PC-9 (cell line): Measurements from ENCODE around the gene CASQ2. TPM values are rescaled to one million over a fixed set of nuclear protein-coding genes. Genes with fewer than 3 reads are reported as not detected.
A peak's percentile ranks its signal among the peaks of the same experiment; 100 is the strongest.

Source experiments
- BruUV-seq: library from RNA; stranded (reverse); fragments of 400-500 nt; replicated peaks from 2 replicates; lab custom pipeline; 2021; lab: Mats Ljungman, UMichigan
- CTCF ChIA-PET: fragments of 300-600 bp; sonication (Branson Sonifier 250); formaldehyde crosslinking; loops from one replicate; lab custom pipeline; 2022; ENCODE audit warnings: antibody characterized with exemption; lab: Charles Lee
- POLR2A ChIA-PET: fragments of 300-600 bp; sonication (Branson Sonifier 250); formaldehyde crosslinking; loops from one replicate; lab custom pipeline; 2022; ENCODE audit warnings: antibody characterized with exemption; ENCODE audit not compliant: unreplicated experiment; lab: Charles Lee
- DNase-seq, 2 experiments: peaks; one replicate each; pipeline versions ENCODE4 v3.0.0 to v3.0.0-alpha.2; 2015 to 2022; ENCODE audit warnings: mixed read lengths in 1 of 2
- H2AFZ ChIP-seq: fragments of 200-600 bp; sonication (generic); 2 replicates; pipeline ENCODE4 v1.8.1; 2017; ENCODE audit warnings: antibody characterized with exemption
- H3F3A ChIP-seq: fragments of 200-600 bp; sonication (generic); 2 replicates; pipeline ENCODE4 v1.8.1; 2017; ENCODE audit warnings: antibody characterized with exemption, mild to moderate bottlenecking, low read depth; ENCODE audit not compliant: insufficient read depth
- H3K27ac ChIP-seq: fragments of 200-600 bp; sonication (generic); 2 replicates; pipeline ENCODE4 v1.6.1; 2016; ENCODE audit warnings: mixed run types
- H3K27me3 ChIP-seq: fragments of 200-600 bp; sonication (generic); 2 replicates; pipeline ENCODE4 v1.6.1; 2016; ENCODE audit warnings: low read depth, mixed run types; ENCODE audit not compliant: insufficient read depth
- H3K36me3 ChIP-seq: fragments of 200-600 bp; sonication (generic); 2 replicates; pipeline ENCODE4 v1.6.1; 2016; ENCODE audit warnings: low read depth, mixed run types
- H3K4me1 ChIP-seq: fragments of 200-600 bp; sonication (generic); replicated peaks from 2 replicates; pipeline ENCODE4 v1.6.1; 2016; ENCODE audit warnings: mixed run types; ENCODE audit not compliant: insufficient read depth
- H3K4me2 ChIP-seq: fragments of 200-600 bp; sonication (generic); 2 replicates; pipeline ENCODE4 v1.6.1; 2017; ENCODE audit warnings: mixed run types
- H3K4me3 ChIP-seq: fragments of 200-600 bp; sonication (generic); 2 replicates; pipeline ENCODE4 v1.6.1; 2016; ENCODE audit warnings: mixed run types
- H3K79me2 ChIP-seq: fragments of 200-600 bp; sonication (generic); 2 replicates; pipeline ENCODE4 v1.6.1; 2017; ENCODE audit warnings: low read depth, mixed run types
- H3K9me2 ChIP-seq: fragments of 200-600 bp; sonication (generic); 2 replicates; pipeline ENCODE4 v1.8.1; 2017; ENCODE audit warnings: mild to moderate bottlenecking; ENCODE audit not compliant: insufficient read depth
- H3K9me3 ChIP-seq: fragments of 200-600 bp; sonication (generic); 2 replicates; pipeline ENCODE4 v1.8.1; 2016; ENCODE audit warnings: low read depth; ENCODE audit not compliant: insufficient read depth
- H4K20me1 ChIP-seq: fragments of 200-600 bp; sonication (generic); 2 replicates; pipeline ENCODE4 v1.8.1; 2017; ENCODE audit not compliant: insufficient read depth
- CTCF ChIP-seq: fragments of 200-600 bp; sonication (generic); conservative IDR thresholded peaks from 2 replicates; pipeline ENCODE4 v1.6.1; 2017; ENCODE audit warnings: mixed run types, antibody characterized with exemption, mild to moderate bottlenecking, moderate library complexity
- EZH2 ChIP-seq: fragments of 200-600 bp; sonication (generic); IDR thresholded peaks from 2 replicates; pipeline ENCODE4 v1.8.0; 2017; ENCODE audit warnings: antibody characterized with exemption, low read depth
- intact Hi-C: fragments of 100-400 bp; cut with micrococcal nuclease; formaldehyde crosslinking; loops from one replicate; pipeline ENCODE4 v1.10.0; 2022; ENCODE audit not compliant: unreplicated experiment
- total RNA-seq: library from RNA; stranded (reverse); gene quantifications from 2 replicates; pipeline ENCODE4 v1.2.3, GENCODE V29; 2021

CASQ2 gene
- total RNA-seq, 1 experiment from 2014 or later: not detected

GRCh38 chr1:115665319-115666096 is 103.0 kb downstream of the CASQ2 start:
- Histone ChIP-seq H4K20me1 (no peaks in the 10 kb centered on the region), H3K79me2 (peaks cover 32% of the 10 kb centered on the region), H3K36me3 (peaks cover 83% of the 10 kb centered on the region), H3F3A (peaks cover 41% of the 10 kb centered on the region), H3K4me1 (peaks cover 53% of the 10 kb centered on the region), H3K27ac (0 out of 2 replicates have a peak overlapping the region, but pooled peaks have one; percentile 1), H3K4me3 (no peak overlapping the region), H2AFZ (no peak overlapping the region), H3K27me3 (no peaks in the 10 kb centered on the region), H3K9me2 (no peaks in the 10 kb centered on the region), H3K9me3 (0 out of 2 replicates have a peak, but pooled peaks cover 9% of the 10 kb centered on the region), H3K4me2 (peak overlapping the region; percentile 32)
- no TSS peak for BruUV-seq
- no peak for TF ChIP-seq EZH2
- TF ChIP-seq CTCF: no peak
- ChIA-PET CTCF (no interaction called here), POLR2A (no interaction called here)
- DNase-seq: peak; percentile 58 to 77
- intact Hi-C loops: no loop called here

- POLR2A ChIA-PET: no interaction called here
- no peaks in the 10 kb centered on the region for H4K20me1 ChIP-seq
- peaks cover 18% of the 10 kb centered on the region for H3K4me1 ChIP-seq
- H3K4me3 ChIP-seq: no peak overlapping the region
- H3K4me2 ChIP-seq: no peak overlapping the region
- TF ChIP-seq EZH2 (no peak), CTCF (no peak)
- H3K36me3 ChIP-seq: peaks cover 74% of the 10 kb centered on the region
- no TSS peak for BruUV-seq
- H3K27ac ChIP-seq: no peak overlapping the region
- no peaks in the 10 kb centered on the region; the same call in 1 of the 2 replicates for H3K9me2 ChIP-seq
- intact Hi-C loops: no loop called here
- H3F3A ChIP-seq: peaks cover 11% of the 10 kb centered on the region; the same call in 1 of the 2 replicates
- no peak for DNase-seq
- no peak overlapping the region for H2AFZ ChIP-seq
- H3K79me2 ChIP-seq: peaks cover 24% of the 10 kb centered on the region
- no peaks in the 10 kb centered on the region for H3K9me3 ChIP-seq
- CTCF ChIA-PET: no interaction called here
- H3K27me3 ChIP-seq: no peaks in the 10 kb centered on the region
Observed at GRCh38 chr1:115661157-115661556, 107.4 kb downstream of the CASQ2 start.

- TF ChIP-seq EZH2 (no peak), CTCF (no peak)
- H3K36me3 ChIP-seq: peaks cover 68% of the 10 kb centered on the region
- H3F3A ChIP-seq: peaks cover 7% of the 10 kb centered on the region; the same call in 1 of the 2 replicates
- ChIA-PET CTCF (no interaction called here), POLR2A (no interaction called here)
- H3K27ac ChIP-seq: no peak overlapping the region
- H3K4me1 ChIP-seq: peaks cover 11% of the 10 kb centered on the region
- DNase-seq: no peak
- H3K9me3 ChIP-seq: no peaks in the 10 kb centered on the region
- intact Hi-C loops: no loop called here
- no peak overlapping the region for H2AFZ ChIP-seq
- BruUV-seq: no TSS peak
- no peak overlapping the region for H3K4me3 ChIP-seq
- peaks cover 27% of the 10 kb centered on the region for H3K79me2 ChIP-seq
- H3K4me2 ChIP-seq: no peak overlapping the region
- no peaks in the 10 kb centered on the region for H3K27me3 ChIP-seq
- H4K20me1 ChIP-seq: no peaks in the 10 kb centered on the region
- no peaks in the 10 kb centered on the region; the same call in 1 of the 2 replicates for H3K9me2 ChIP-seq
Observed at GRCh38 chr1:115660151-115660550, 108.4 kb downstream of the CASQ2 start.
